ENCODE measurements around the gene PGGHG. TPM values are rescaled to one million over a fixed set of nuclear protein-coding genes. Genes with fewer than 3 reads are reported as not detected.

The PGGHG gene
- polyA plus RNA-seq, 3 donors, result 1.6 to 82.9 (median 2.1) TPM

DNA sequence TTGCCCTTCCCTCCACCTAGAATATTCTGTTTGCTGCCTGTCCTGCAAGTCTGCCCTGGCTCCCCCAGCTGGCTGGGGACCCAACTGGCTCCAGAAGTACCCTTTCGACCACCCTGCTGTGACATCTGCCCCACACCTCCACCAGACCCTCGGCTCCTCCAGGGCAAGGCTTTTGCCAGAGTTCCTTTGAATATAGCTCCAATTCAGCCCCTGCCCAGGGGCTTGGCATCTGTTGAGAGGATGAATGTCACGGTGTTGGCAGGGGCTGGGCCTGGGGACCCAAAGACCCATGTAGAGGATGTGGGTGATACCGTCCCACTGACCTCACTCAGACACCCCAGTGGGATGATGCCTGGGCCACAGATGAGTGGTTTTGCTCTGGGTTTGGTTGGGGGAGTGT is 6.8 kb upstream of the PGGHG start:
- DNase-seq, result no peak
- Histone ChIP-seq H3K79me2 (ENCODE audit: insufficient read depth, low read length) (no peaks in the 10 kb centered on the region), H3K36me3 (replicated peaks in 1 of 2; ENCODE audit: control insufficient read depth in 1 of 2, insufficient read depth in 2 of 2, low read length in 2 of 2) (no peaks in the 10 kb centered on the region), H3K27me3 (ENCODE audit: control insufficient read depth in 2 of 2, insufficient read depth in 2 of 2, low read length in 2 of 2) (peaks cover 40 to 62% of the 10 kb centered on the region in 2 donors), H3K4me2 (replicated peaks; ENCODE audit: extremely low read depth, low read length, poor library complexity, severe bottlenecking) (no peak overlapping the region), H3K9me3 (replicated peaks in 1 of 2; ENCODE audit: control insufficient read depth in 1 of 2, insufficient read depth in 1 of 2, low read length in 2 of 2) (peaks cover 0 to 15% of the 10 kb centered on the region in 2 donors), H3K27ac (ENCODE audit: low read depth in 1 of 2, low read length in 2 of 2) (no peak overlapping the region), H3K9ac (ENCODE audit: insufficient read depth, low read length, poor library complexity, severe bottlenecking) (no peak overlapping the region), H3K4me1 (ENCODE audit: control insufficient read depth in 1 of 2, insufficient read depth in 2 of 2, low read length in 2 of 2) (peaks cover 30 to 40% of the 10 kb centered on the region in 2 donors), H4K20me1 (ENCODE audit: insufficient read depth, low read length) (peaks cover 5% of the 10 kb centered on the region), H3K4me3 (replicated peaks in 1 of 3; ENCODE audit: low read depth in 2 of 3, low read length in 3 of 3) (no peak overlapping the region), H2AFZ (ENCODE audit: insufficient read depth, low read depth, low read length, poor library complexity, severe bottlenecking) (no peak overlapping the region)
- peaks cover 58 to 89% (median 61%) of the 10 kb centered on the region in 3 donors for H3K27me3 Mint-ChIP-seq (ENCODE audit: low read depth in 3 of 3)
- H3K4me3 Mint-ChIP-seq, result peak overlapping the region in 1 of 2 donors; percentile 91
- 100% methylated on average over 3 of the region's 4 CpGs for WGBS (ENCODE audit: insufficient coverage)
- intact Hi-C loops (cut with micrococcal nuclease), result no loop called here
- peaks cover 9 to 19% of the 10 kb centered on the region in 2 donors for H3K36me3 Mint-ChIP-seq
- H3K27ac Mint-ChIP-seq, result peak overlapping the region in 2 of 7 donors; percentile 48 to 75
- TF ChIP-seq, protein P1, sequence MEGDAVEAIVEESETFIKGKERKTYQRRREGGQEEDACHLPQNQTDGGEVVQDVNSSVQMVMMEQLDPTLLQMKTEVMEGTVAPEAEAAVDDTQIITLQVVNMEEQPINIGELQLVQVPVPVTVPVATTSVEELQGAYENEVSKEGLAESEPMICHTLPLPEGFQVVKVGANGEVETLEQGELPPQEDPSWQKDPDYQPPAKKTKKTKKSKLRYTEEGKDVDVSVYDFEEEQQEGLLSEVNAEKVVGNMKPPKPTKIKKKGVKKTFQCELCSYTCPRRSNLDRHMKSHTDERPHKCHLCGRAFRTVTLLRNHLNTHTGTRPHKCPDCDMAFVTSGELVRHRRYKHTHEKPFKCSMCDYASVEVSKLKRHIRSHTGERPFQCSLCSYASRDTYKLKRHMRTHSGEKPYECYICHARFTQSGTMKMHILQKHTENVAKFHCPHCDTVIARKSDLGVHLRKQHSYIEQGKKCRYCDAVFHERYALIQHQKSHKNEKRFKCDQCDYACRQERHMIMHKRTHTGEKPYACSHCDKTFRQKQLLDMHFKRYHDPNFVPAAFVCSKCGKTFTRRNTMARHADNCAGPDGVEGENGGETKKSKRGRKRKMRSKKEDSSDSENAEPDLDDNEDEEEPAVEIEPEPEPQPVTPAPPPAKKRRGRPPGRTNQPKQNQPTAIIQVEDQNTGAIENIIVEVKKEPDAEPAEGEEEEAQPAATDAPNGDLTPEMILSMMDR (IDR thresholded peaks at IDR 0.05), result no peak
- peaks cover 30% of the 10 kb centered on the region for H3K4me1 Mint-ChIP-seq
- H3K9me3 Mint-ChIP-seq, result peaks cover 0 to 26% (median 15%) of the 10 kb centered on the region in 7 donors

DNA sequence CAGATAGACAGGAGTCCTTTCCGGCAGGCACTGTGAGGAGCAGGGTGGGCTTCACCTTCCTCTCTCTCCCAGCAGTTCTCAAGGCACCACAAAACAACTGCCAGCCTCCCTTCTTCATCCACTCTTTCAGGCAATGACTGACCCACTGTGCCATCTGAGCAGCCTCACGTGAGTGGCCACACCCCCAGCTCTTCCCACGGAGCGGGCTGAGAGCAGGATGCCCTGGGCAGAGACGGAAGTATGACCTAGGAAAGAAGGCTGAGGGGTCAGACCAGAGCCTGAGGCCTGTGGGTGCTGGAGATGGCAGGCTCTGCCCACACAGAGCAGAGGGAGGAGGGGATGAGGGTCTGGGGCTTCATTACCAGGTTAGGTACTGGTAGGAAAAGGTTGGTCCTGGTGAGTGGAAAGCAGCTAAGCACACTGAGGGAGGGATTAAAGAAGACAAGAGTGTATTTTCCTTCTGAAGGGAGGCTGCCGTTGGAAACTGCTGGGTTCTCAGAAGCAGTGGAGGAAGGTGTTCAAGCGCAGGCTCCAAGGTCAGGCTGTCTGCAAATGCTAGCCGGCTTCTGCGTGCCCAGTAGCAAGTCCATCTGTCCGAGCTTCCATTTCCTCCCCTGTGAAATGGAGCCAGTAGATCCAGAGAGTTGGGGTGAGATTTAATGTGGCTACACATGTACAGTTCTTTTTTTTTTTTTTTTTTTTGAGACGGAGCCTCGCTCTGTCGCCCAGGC is 6.1 kb upstream of the PGGHG start:
- H3K4me3 Mint-ChIP-seq, result peak overlapping the region in 1 of 2 donors; percentile 91
- Histone ChIP-seq H3K4me3 (replicated peaks in 1 of 3; ENCODE audit: low read depth in 2 of 3, low read length in 3 of 3) (no peak overlapping the region), H3K9me3 (replicated peaks in 1 of 2; ENCODE audit: control insufficient read depth in 1 of 2, insufficient read depth in 1 of 2, low read length in 2 of 2) (peaks cover 0 to 15% of the 10 kb centered on the region in 2 donors), H3K27me3 (ENCODE audit: control insufficient read depth in 2 of 2, insufficient read depth in 2 of 2, low read length in 2 of 2) (peaks cover 40 to 64% of the 10 kb centered on the region in 2 donors), H3K27ac (ENCODE audit: low read depth in 1 of 2, low read length in 2 of 2) (no peak overlapping the region), H3K9ac (ENCODE audit: insufficient read depth, low read length, poor library complexity, severe bottlenecking) (no peak overlapping the region), H3K36me3 (replicated peaks in 1 of 2; ENCODE audit: control insufficient read depth in 1 of 2, insufficient read depth in 2 of 2, low read length in 2 of 2) (no peaks in the 10 kb centered on the region), H3K79me2 (ENCODE audit: insufficient read depth, low read length) (no peaks in the 10 kb centered on the region), H3K4me2 (replicated peaks; ENCODE audit: extremely low read depth, low read length, poor library complexity, severe bottlenecking) (no peak overlapping the region), H2AFZ (ENCODE audit: insufficient read depth, low read depth, low read length, poor library complexity, severe bottlenecking) (no peak overlapping the region), H4K20me1 (ENCODE audit: insufficient read depth, low read length) (peaks cover 5% of the 10 kb centered on the region), H3K4me1 (ENCODE audit: control insufficient read depth in 1 of 2, insufficient read depth in 2 of 2, low read length in 2 of 2) (peaks cover 32 to 41% of the 10 kb centered on the region in 2 donors)
- DNase-seq, result no peak
- TF ChIP-seq, protein P1 (IDR thresholded peaks at IDR 0.05), result no peak
- WGBS (ENCODE audit: insufficient coverage), result 72% methylated on average over 7 of the region's 13 CpGs
- peaks cover 62 to 91% (median 64%) of the 10 kb centered on the region in 3 donors for H3K27me3 Mint-ChIP-seq (ENCODE audit: low read depth in 3 of 3)
- peaks cover 30% of the 10 kb centered on the region for H3K4me1 Mint-ChIP-seq
- H3K27ac Mint-ChIP-seq, result peak overlapping the region in 1 of 7 donors; percentile 75
- H3K9me3 Mint-ChIP-seq, result peaks cover 0 to 26% (median 15%) of the 10 kb centered on the region in 7 donors
- intact Hi-C loops (cut with micrococcal nuclease), result no loop called here
- peaks cover 9 to 20% of the 10 kb centered on the region in 2 donors for H3K36me3 Mint-ChIP-seq

Data from CD14-positive monocyte (primary cell).